Measurements from ENCODE around the gene PUSL1.
"Not testable (repeated sequence)": the region's sequence is repeated elsewhere in the genome, so short reads cannot be mapped to it uniquely, and the experiment has no call there.

The PUSL1 gene

DNA sequence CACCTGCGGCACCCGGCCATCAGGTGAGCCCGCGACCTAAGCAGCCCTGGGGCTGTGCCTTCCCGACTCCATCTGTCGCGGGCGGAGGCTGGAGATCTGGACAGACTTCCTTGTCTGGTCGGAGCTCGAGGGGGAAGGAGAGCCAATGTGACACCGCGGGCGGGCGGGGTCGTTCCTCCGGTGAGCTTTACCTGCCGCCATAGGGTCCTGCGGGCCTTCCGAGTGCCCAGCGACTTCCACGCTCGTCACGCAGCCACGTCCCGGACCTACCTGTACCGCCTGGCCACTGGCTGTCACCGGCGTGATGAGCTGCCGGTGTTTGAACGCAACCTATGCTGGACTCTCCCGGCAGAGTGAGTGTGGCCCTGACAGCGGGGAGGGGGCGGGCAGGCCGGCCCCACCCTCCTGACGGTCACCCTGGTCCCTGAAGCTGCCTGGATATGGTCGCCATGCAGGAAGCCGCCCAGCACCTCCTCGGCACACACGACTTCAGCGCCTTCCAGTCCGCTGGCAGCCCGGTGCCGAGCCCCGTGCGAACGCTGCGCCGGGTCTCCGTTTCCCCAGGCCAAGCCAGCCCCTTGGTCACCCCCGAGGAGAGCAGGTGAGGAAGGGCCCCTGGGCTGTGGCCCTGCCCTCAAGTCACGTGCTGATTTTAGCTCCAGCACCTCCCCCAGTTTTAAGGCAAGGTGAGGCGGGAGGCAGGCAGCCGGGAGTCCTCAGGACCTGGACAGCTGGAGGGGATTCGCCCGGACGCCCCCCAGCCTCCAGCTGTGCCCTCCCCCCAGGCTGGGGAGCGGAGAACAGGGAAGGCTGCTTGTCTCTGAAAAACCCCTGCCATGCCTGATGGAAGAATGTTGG, 1.1 kb downstream of the PUSL1 start:
- DNase-seq (ENCODE audit: low read depth, low spot score) = no peak

DNA sequence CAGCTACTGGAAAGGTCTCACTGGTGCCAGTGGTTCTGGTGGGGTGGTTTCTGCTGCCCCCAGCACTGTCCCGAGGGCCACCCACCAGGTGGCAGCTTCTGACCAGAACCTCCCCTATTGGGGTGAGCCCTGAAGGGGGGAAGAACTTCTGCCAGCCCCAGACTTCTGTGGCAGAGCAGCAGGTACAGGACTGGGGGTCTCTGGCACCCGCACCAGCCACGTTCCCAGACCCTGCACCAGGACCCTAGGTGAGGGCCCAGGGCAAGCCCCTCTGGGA, 1.6 kb downstream of the PUSL1 start:
- no peak for DNase-seq (ENCODE audit: low read depth, low spot score)

DNA sequence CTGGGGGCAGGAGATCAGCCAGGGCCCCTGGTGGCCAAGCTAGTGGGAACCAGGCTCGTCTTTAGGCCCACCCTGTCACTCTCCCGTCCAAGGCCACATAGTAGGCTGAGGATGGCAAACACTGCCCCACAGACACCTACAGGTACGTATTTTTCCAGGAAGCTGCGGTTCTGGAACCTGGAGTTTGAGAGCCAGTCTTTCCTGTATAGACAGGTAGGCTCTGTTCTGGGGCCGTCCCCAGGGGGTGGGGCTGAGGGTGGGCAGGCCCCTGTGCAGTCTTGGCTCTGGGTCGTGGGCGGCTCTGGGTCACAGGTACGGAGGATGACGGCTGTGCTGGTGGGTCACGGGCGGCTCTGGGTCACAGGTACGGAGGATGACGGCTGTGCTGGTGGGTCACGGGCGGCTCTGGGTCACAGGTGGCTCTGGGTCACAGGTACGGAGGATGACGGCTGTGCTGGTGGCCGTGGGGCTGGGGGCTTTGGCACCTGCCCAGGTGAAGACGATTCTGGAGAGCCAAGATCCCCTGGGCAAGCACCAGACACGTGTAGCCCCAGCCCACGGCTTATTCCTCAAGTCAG, 2.2 kb downstream of the PUSL1 start:
- DNase-seq (ENCODE audit: low read depth, low spot score) = no peak

- no peak for DNase-seq (ENCODE audit: low read depth, low spot score)
Measured at GRCh38 chr1:1311107-1312104, 3.0 kb downstream of the PUSL1 start.

- no peak for DNase-seq (ENCODE audit: low read depth, low spot score)
Measured at GRCh38 chr1:1312450-1313314, 4.3 kb downstream of the PUSL1 start.

- DNase-seq (ENCODE audit: low read depth, low spot score) = no peak
Measured at GRCh38 chr1:1313500-1314236, 5.3 kb downstream of the PUSL1 start.

DNA sequence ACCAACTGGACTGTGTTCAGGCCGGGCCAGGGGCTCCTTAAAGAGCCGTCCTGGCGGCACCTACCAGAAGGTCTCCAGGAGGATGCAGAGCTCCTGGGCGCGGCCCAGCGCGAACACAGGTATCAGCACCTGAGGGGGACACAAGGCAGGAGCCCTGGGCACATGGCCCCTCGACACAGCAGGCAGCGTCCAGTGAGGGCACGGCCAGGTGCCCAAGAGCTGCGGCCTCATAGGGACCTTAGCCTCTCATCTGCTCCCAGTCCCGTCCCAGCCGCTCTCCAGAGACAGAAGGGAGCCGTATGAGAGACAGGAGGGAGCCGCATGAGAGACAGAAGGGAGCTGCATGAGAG, 5.8 kb downstream of the PUSL1 start:
- DNase-seq (ENCODE audit: low read depth, low spot score) = no peak

GRCh38 chr1:1314678-1315335, 6.4 kb downstream of the PUSL1 start:
- no peak for DNase-seq (ENCODE audit: low read depth, low spot score)

GRCh38 chr1:1315435-1315954, 7.1 kb downstream of the PUSL1 start:
- no peak for DNase-seq (ENCODE audit: low read depth, low spot score)

DNA sequence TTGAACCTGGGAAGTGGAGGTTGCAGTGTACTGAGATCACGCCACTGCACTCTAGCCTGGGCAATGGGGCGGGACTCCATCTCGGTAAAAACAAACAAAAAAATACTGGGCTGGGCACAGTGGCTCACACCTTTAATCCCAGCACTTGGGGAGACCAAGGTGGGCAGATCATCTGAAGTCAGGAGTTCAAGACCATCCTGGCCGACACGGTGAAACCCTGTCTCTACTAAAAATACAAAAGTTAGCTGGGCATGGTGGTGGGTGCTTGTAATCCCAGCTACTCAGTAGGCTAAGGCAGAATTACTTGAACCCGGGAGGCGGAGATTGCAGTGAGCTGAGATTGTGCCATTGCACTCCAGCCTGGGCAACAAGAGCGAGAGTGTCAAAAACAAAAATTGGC, 7.8 kb downstream of the PUSL1 start:
- not testable (repeated sequence) for DNase-seq (ENCODE audit: low read depth, low spot score)

GRCh38 chr1:1317420-1317819, 9.0 kb downstream of the PUSL1 start:
- DNase-seq (ENCODE audit: low read depth, low spot score) = no peak

DNA sequence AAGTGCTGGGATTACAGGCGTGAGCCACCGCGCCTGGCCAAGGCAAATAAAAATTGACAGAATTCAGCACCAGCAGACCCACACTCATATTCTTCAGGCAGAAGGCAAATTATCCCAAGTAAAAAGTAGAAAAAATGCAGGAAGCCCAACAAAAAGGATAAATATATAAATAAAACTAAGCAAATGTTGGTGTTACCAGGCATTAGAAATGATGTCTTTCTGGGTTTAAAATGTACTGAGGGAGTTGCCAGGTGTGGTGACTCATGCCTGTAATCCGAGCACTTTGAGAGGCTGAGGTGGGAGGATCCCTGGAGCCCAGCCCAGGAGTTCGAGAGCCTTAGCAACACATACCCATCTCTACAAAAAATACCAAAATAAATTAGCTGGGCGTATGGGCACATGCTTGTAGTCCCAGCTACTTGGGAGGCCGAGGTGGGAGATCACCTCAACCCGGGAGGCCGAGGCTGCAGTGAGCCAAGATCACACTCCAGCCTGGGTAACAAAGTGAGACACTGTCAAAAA, 9.8 kb downstream of the PUSL1 start:
- DNase-seq (ENCODE audit: low read depth, low spot score) = no peak

- no peak for DNase-seq (ENCODE audit: low read depth, low spot score)
Measured at GRCh38 chr1:1318777-1319645, 10.6 kb downstream of the PUSL1 start.

- DNase-seq (ENCODE audit: low read depth, low spot score) = no peak
Measured at GRCh38 chr1:1319646-1319941, 11.2 kb downstream of the PUSL1 start.

DNA sequence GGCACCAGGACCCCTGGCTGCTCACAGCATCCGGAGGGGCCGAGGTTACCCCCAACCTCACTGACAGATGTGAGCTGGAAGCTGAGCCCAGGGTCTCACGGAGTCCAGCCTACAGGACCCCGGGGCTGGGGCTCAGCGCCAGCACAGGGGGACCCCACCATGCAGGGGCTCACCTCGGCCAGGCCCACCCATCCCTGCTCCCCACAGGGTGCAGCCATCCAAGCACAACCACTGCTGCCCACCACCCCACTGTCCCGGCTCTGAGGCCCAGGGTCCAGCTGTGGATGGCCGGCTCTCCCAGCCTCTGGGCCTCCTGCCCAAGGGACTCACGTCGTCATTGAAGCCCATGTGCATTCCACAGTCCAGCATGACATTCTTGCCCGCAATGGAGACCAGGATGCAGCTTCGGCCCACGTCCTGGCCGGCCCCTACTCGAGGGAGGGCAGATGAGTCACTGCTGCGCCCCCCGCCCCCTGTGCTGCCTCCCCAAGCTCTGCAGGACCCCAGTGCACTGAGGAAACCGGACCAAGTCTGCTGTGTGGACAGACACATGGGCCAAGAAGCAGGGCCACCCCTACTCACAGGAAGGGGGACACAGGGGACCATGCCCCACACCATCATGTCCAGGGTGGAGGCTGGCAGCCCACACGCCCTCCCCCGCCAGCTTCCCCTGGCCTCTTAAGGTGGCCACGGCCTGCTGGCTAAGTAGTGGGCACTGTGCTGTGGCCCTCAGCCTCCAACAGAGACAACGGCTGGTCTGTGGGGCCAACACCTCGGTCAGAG, 12.5 kb downstream of the PUSL1 start:
- no peak for DNase-seq (ENCODE audit: low read depth, low spot score)

- no peak for DNase-seq (ENCODE audit: low read depth, low spot score)
Measured at GRCh38 chr1:1321477-1321876, 13.1 kb downstream of the PUSL1 start.

DNA sequence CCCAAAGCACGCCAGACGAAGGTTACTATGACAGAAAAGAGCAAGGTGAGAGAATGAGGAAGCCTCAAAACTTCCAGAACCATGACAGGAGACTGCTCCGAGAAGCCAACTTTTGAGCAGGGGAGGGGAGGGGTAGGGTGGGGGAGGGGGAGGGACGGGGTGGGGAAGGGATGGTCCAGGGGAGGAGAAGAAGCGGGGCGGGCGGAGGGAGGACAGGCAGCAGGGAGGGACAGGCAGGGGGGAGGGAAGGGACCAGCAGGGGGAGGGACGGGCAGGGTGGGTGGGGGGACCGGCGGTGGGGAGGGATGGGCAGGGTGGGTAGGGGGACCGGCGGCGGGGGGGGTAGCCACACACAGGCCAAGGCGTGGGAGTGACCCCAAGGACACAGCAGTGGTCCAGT, 14.0 kb downstream of the PUSL1 start:
- DNase-seq (ENCODE audit: low read depth, low spot score) = no peak

GRCh38 chr1:1322952-1323351, 14.6 kb downstream of the PUSL1 start:
- no peak for DNase-seq (ENCODE audit: low read depth, low spot score)

Data from activated CD4-positive, CD25-positive, alpha-beta regulatory T cell treated with anti-CD3 and anti-CD28 coated beads, Interleukin-2, amount 50 U/mL, for 16 hours (primary cell).